HG03469 (cell line): ENCODE data around the gene SUPT4H1.

Experiments used
- ATAC-seq: cut with Tn5 transposase; IDR thresholded peaks from one replicate; pipeline ENCODE4 v1.9.1; 2021; ENCODE audit warnings: mild to moderate bottlenecking, moderate library complexity, moderate number of reproducible peaks; ENCODE audit not compliant: unreplicated experiment

SUPT4H1 gene

GRCh38 chr17:58365185-58365979, 13.4 kb upstream of the SUPT4H1 start:
- ATAC-seq: no peak

GRCh38 chr17:58364270-58364942, 12.4 kb upstream of the SUPT4H1 start:
- no peak for ATAC-seq

GRCh38 chr17:58363457-58364185, 11.6 kb upstream of the SUPT4H1 start:
- ATAC-seq: no peak

- no peak for ATAC-seq
Observed at GRCh38 chr17:58362368-58363014, 10.5 kb upstream of the SUPT4H1 start.

- ATAC-seq: no peak
Observed at GRCh38 chr17:58360296-58361063, 8.5 kb upstream of the SUPT4H1 start.

- no peak for ATAC-seq
Observed at GRCh38 chr17:58358408-58359172, 6.6 kb upstream of the SUPT4H1 start.

- no peak for ATAC-seq
Observed at GRCh38 chr17:58357312-58358297, 5.6 kb upstream of the SUPT4H1 start.

GRCh38 chr17:58356231-58356630, 4.2 kb upstream of the SUPT4H1 start:
- ATAC-seq: no peak

GRCh38 chr17:58354541-58355216, 2.7 kb upstream of the SUPT4H1 start:
- ATAC-seq: no peak

GRCh38 chr17:58353389-58353825, 1.4 kb upstream of the SUPT4H1 start:
- no peak for ATAC-seq

- ATAC-seq: no peak
Observed at GRCh38 chr17:58352596-58353388, 791 bp upstream of the SUPT4H1 start.

- no peak for ATAC-seq
Observed at GRCh38 chr17:58351182-58351581, 819 bp downstream of the SUPT4H1 start.

- ATAC-seq: no peak
Observed at GRCh38 chr17:58348038-58348437, 4.0 kb downstream of the SUPT4H1 start.

GRCh38 chr17:58345500-58345899, 6.5 kb downstream of the SUPT4H1 start:
- ATAC-seq: no peak

GRCh38 chr17:58344791-58345157, 7.2 kb downstream of the SUPT4H1 start:
- peak; percentile 24 for ATAC-seq

GRCh38 chr17:58344047-58344790, 7.8 kb downstream of the SUPT4H1 start:
- ATAC-seq: peak; percentile 66
